H1 (cell line): Measurements from ENCODE around the gene DLK1.

Experiments used
- CTBP2 ChIP-seq: IDR thresholded peaks from 2 replicates; pipeline ENCODE4 v1.7.0; 2011; ENCODE audit warnings: borderline replicate concordance, mild to moderate bottlenecking, moderate library complexity, mixed read lengths, low read length; ENCODE audit not compliant: insufficient read depth, insufficient read length
- JUND ChIP-seq: IDR thresholded peaks from 2 replicates; pipeline ENCODE4 v1.6.1; 2011; ENCODE audit warnings: mild to moderate bottlenecking, improper control_type of control experiment, low read length
- RAD21 ChIP-seq, 2 experiments: IDR thresholded peaks in 1 of 2; conservative IDR thresholded peaks in 1 of 2; 2 replicates each; pipeline ENCODE4 v1.6.1; 2011; ENCODE audit warnings: low read depth in 2 of 2, low read length in 2 of 2, improper control_type of control experiment in 1 of 2, inconsistent platforms in 1 of 2, mild to moderate bottlenecking in 1 of 2, moderate library complexity in 1 of 2
- TF ChIP-seq, protein P1 (sequence below): IDR thresholded peaks from 2 replicates; pipeline ENCODE4 v1.6.1; 2012; ENCODE audit warnings: inconsistent platforms
- TF ChIP-seq, protein P2 (sequence below), 3 experiments: IDR thresholded peaks; 1 replicate in 2 of 3; 2 replicates in 1 of 3; pipeline versions ENCODE4 v1.5.1 to v1.6.1; 2011; ENCODE audit warnings: low read length in 3 of 3, mild to moderate bottlenecking in 3 of 3, inconsistent platforms in 2 of 3, low read depth in 1 of 3, moderate library complexity in 1 of 3; ENCODE audit not compliant: insufficient read depth in 1 of 3; ENCODE audit errors: control extremely low read depth in 1 of 3

DNA sequence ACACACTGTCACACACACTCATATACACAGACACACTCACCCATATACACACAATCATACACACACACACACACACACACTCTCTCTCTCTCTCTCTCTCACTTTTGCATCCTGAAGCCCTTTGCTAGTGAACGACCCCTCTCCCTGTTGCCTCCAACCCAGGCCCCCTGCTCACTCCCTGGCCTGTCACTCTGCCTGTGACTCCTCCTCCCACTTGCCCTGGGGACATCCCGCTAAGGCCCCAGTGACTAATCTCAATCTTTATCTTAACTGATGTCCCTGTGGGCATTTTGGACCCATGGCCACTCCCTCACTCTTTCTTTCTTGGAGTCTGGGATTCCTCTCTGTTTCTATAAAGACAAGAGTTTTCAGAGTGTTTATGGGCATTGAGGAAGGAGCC, 10.9 kb upstream of the DLK1 start:
- TF ChIP-seq JUND: no peak
- TF ChIP-seq, protein P1, sequence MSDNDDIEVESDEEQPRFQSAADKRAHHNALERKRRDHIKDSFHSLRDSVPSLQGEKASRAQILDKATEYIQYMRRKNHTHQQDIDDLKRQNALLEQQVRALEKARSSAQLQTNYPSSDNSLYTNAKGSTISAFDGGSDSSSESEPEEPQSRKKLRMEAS: no peak
- TF ChIP-seq, protein P2, sequence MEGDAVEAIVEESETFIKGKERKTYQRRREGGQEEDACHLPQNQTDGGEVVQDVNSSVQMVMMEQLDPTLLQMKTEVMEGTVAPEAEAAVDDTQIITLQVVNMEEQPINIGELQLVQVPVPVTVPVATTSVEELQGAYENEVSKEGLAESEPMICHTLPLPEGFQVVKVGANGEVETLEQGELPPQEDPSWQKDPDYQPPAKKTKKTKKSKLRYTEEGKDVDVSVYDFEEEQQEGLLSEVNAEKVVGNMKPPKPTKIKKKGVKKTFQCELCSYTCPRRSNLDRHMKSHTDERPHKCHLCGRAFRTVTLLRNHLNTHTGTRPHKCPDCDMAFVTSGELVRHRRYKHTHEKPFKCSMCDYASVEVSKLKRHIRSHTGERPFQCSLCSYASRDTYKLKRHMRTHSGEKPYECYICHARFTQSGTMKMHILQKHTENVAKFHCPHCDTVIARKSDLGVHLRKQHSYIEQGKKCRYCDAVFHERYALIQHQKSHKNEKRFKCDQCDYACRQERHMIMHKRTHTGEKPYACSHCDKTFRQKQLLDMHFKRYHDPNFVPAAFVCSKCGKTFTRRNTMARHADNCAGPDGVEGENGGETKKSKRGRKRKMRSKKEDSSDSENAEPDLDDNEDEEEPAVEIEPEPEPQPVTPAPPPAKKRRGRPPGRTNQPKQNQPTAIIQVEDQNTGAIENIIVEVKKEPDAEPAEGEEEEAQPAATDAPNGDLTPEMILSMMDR (IDR thresholded peaks at IDR 0.05; ENCODE audit: control extremely low read depth in 1 of 3, insufficient read depth in 1 of 3, low read depth in 1 of 3, low read length in 3 of 3): no peak
- TF ChIP-seq RAD21 (IDR thresholded peaks at IDR 0.05 in 1 of 2, conservative IDR thresholded peaks at IDR 0.05 in 1 of 2; ENCODE audit: low read depth in 2 of 2, low read length in 2 of 2): no peak
- TF ChIP-seq CTBP2: no peak
